ENCODE measurements around the gene SUPT6H. TPM values are rescaled to one million over a fixed set of nuclear protein-coding genes. Genes with fewer than 3 reads are reported as not detected.

Gene SUPT6H
- total RNA-seq, 4 donors from 2014 or later: 56.4 to 101 (median 66.6) TPM

DNA sequence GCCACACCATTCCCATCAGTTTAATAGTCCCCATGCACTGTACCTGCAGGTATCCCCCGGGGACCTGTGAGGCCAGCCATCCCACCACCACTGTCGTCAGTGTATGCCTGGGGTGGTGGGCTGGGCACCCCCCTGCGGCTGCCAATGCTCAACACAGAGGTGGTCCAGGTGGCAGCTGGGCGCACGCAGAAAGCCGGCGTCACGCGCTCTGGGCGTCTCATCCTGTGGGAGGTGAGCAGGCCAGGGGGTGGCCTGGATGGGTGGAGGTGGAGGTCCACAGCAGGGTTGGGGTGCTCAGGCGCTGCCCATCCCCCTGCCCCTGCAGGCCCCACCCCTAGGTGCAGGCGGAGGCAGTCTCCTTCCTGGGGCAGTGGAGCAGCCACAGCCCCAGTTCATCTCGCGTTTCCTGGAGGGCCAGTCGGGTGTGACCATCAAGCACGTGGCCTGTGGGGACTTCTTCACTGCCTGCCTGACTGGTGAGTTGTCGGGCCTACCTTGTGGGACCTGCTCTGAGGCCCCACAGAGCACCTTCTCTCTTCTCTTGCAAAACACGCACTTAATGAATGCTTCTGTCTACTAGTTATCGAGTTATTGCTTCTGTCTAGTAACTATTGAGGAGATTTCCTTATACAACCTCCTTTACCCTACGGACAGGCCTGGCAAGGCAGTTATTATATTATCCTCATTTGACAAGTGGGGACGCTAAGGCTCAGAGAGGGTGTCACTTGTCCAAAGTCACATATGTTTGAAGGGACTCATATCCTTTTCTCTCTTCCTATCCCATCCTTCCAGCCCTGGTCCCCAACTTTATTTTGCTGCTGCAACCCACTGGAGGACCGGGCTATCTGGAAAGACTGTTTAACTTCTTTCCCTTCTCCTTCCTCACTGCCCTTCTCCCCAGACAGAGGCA lies 76.0 kb downstream of the SUPT6H start:
- H3K36me3 ChIP-seq: peaks cover 0 to 4% (median 0%) of the 10 kb centered on the region in 3 donors
- H3K4me3 ChIP-seq: no peak overlapping the region
- 87 to 92% methylated on average over 21 to 22 of the region's 22 CpGs for WGBS, 2 donors
- no peak for DNase-seq (ENCODE audit: low spot score in 2 of 2)
- no peaks in the 10 kb centered on the region for H3K9me3 ChIP-seq
- no peak overlapping the region for H3K27ac ChIP-seq
- H3K4me1 ChIP-seq: peaks cover 0 to 20% (median 10%) of the 10 kb centered on the region in 4 donors
- TF ChIP-seq POLR2A (IDR thresholded peaks at IDR 0.05): no peak
- no peaks in the 10 kb centered on the region for H3K27me3 ChIP-seq

DNA sequence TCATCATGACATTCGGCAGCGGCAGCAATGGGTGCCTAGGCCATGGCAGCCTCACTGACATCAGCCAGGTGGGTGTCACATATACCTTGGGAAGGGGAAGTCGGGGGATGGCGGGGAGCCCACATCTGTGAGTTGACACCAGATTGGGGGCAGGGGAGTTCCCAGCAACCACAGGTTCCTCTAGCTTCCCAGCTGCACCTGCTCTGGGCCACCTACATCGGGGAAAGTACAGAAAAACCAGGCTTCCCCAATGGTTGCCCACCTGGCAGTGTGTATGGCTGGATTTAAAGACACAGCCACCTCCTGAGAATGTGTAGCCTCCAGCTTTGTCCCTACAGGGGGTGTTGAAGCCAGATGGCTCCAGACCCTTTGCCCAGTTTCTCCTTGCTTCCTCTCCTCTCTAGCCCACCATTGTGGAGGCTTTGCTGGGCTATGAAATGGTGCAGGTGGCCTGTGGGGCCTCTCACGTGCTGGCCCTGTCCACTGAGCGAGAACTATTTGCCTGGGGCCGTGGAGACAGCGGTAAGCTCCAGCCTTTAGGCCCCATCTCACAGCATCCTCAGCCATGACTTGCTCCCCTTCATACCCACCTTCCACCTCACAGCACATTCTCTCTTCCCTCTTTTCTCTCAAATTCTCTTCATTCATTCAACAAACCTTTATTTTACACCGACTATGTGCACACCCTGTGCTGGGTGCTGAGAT lies 76.8 kb downstream of the SUPT6H start:
- Histone ChIP-seq H3K4me1 (peaks cover 0 to 23% (median 13%) of the 10 kb centered on the region in 4 donors), H3K36me3 (peaks cover 0 to 4% (median 0%) of the 10 kb centered on the region in 3 donors), H3K4me3 (no peak overlapping the region), H3K9me3 (no peaks in the 10 kb centered on the region), H3K27ac (no peak overlapping the region), H3K27me3 (no peaks in the 10 kb centered on the region)
- no peak for DNase-seq (ENCODE audit: low spot score in 2 of 2)
- 86 to 92% methylated on average over 10 of the region's 10 CpGs for WGBS, 2 donors
- no peak for TF ChIP-seq POLR2A (IDR thresholded peaks at IDR 0.05)
- TF ChIP-seq, protein P1, sequence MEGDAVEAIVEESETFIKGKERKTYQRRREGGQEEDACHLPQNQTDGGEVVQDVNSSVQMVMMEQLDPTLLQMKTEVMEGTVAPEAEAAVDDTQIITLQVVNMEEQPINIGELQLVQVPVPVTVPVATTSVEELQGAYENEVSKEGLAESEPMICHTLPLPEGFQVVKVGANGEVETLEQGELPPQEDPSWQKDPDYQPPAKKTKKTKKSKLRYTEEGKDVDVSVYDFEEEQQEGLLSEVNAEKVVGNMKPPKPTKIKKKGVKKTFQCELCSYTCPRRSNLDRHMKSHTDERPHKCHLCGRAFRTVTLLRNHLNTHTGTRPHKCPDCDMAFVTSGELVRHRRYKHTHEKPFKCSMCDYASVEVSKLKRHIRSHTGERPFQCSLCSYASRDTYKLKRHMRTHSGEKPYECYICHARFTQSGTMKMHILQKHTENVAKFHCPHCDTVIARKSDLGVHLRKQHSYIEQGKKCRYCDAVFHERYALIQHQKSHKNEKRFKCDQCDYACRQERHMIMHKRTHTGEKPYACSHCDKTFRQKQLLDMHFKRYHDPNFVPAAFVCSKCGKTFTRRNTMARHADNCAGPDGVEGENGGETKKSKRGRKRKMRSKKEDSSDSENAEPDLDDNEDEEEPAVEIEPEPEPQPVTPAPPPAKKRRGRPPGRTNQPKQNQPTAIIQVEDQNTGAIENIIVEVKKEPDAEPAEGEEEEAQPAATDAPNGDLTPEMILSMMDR (IDR thresholded peaks at IDR 0.05): no peak
- no peak for TF ChIP-seq EP300 (IDR thresholded peaks at IDR 0.05)

DNA sequence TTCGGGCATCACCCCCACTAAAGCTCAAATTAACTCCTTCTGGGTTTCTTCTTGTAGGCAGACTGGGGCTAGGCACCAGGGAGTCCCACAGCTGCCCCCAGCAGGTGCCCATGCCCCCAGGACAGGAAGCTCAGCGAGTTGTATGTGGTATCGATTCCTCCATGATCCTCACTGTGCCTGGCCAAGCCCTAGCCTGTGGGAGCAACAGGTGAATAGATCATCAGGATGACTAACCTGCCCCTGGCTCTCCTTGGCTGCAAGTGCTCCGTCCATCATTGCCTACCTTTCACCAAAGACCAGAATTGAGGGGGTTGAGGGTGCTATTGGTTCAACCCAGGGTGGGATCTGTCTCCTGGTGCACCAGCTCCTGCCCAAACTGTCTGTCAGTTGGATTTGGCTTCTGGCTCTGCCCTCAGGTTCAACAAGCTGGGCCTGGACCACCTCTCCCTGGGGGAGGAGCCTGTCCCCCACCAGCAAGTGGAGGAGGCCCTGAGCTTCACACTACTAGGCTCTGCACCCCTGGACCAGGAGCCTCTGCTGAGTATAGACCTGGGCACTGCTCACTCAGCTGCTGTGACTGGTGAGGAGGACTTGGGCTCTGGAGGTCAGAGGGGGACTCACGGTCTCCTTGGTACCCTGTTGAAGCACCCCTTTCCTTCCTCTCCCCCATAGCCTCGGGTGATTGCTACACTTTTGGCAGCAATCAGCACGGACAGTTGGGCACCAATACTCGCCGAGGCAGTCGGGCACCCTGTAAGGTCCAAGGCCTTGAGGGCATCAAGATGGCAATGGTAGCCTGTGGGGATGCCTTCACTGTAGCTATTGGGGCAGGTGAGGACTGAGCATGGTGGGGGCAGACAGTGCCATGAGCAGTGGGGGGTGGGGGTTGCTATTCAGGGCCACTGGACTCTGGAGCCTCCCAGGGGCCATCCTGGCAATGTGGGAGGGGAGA lies 78.7 kb downstream of the SUPT6H start:
- TF ChIP-seq, protein P1 (IDR thresholded peaks at IDR 0.05): no peak
- TF ChIP-seq EP300 (IDR thresholded peaks at IDR 0.05) (no peak), POLR2A (IDR thresholded peaks at IDR 0.05) (no peak)
- 72 to 89% methylated on average over 9 to 10 of the region's 10 CpGs for WGBS, 2 donors
- Histone ChIP-seq H3K9me3 (no peaks in the 10 kb centered on the region), H3K36me3 (peaks cover 0 to 4% (median 0%) of the 10 kb centered on the region in 3 donors), H3K27me3 (no peaks in the 10 kb centered on the region), H3K4me3 (no peak overlapping the region), H3K27ac (no peak overlapping the region), H3K4me1 (peaks cover 0 to 35% (median 19%) of the 10 kb centered on the region in 4 donors)
- no peak for DNase-seq (ENCODE audit: low spot score in 2 of 2)

DNA sequence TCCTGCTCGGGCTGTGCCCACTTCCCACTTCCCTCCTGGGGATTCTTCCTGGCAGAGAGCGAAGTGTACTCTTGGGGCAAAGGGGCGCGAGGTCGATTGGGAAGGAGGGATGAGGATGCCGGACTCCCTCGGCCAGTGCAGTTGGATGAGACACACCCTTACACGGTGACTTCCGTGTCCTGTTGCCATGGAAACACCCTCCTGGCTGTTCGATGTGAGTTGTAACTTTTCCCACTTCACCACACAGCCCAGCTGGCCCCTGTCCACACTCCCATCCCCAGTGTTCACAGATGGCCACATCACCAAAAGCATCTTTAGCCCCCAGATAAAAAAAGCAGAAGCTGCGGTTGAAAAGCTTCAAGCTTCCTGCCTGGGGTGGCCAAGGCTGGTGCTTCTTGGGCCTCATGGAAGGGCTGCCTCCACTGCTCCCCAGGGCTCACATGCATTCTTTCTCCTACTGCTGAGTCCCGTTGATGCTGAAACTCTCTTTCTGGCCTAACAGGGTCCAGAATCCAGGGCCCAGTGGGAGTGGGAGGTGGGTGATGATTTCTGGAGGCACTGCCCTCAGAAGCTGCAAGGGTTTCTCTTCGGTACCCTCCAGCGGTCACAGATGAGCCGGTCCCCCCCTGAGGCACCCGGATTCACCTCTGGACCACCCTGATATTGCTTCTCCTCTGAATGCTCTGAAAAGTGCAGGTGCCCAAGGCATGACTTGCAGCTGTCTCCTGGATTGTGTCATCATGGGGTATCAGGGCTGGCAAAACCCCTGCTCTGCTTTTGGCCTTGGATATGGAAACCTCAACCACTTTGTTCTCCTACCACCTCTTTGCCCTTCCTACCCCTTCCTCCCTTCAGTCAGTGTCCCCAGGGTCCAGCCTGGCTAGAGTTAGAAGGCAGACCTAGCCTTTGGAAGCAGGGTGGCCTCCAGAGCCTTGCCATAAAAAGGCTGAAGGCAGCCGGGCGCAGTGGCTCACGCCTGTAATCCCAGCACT lies 79.6 kb downstream of the SUPT6H start:
- H3K27ac ChIP-seq: no peak overlapping the region
- H3K4me1 ChIP-seq: peaks cover 0 to 45% (median 28%) of the 10 kb centered on the region in 4 donors
- peaks cover 0 to 4% (median 0%) of the 10 kb centered on the region in 3 donors for H3K36me3 ChIP-seq
- no peak overlapping the region for H3K4me3 ChIP-seq
- DNase-seq (ENCODE audit: low spot score in 2 of 2): no peak
- TF ChIP-seq POLR2A (IDR thresholded peaks at IDR 0.05): no peak
- no peak for TF ChIP-seq EP300 (IDR thresholded peaks at IDR 0.05)
- TF ChIP-seq, protein P1 (IDR thresholded peaks at IDR 0.05): no peak
- H3K9me3 ChIP-seq: no peaks in the 10 kb centered on the region
- WGBS, 2 donors: 69 to 76% methylated on average over 18 to 19 of the region's 19 CpGs
- no peaks in the 10 kb centered on the region for H3K27me3 ChIP-seq
